Keratinocyte (primary cell): ENCODE results near the gene CHPF. TPM values are rescaled to one million over a fixed set of nuclear protein-coding genes. Genes with fewer than 3 reads are reported as not detected.

Experiments
- DNase-seq: peaks from one replicate; pipeline ENCODE4 v3.0.0-alpha.2; 2011; ENCODE audit warnings: low read depth, missing footprints, low spot score
- FAIRE-seq: peaks from 2 replicates; lab custom pipeline; 2011; peaks lifted over from hg19 to GRCh38; lab: Jason Lieb, UNC
- H2AFZ ChIP-seq: 2 replicates; pipeline ENCODE4 v1.6.0; 2012; ENCODE audit warnings: low read length, control low read depth, inconsistent platforms; ENCODE audit not compliant: control insufficient read depth
- H3K27ac ChIP-seq: 2 replicates; pipeline ENCODE4 v1.5.1; 2011; ENCODE audit warnings: low read length; ENCODE audit not compliant: control insufficient read depth, insufficient read depth
- H3K27me3 ChIP-seq: 3 replicates; pipeline ENCODE4 v1.6.0; 2011; ENCODE audit warnings: low read length; ENCODE audit not compliant: control insufficient read depth, insufficient read depth; ENCODE audit errors: extremely low read depth
- H3K36me3 ChIP-seq, 2 experiments: 2 replicates in 1 of 2; 3 replicates in 1 of 2; pipeline ENCODE4 v1.5.1; 2011; ENCODE audit warnings: low read length in 2 of 2, mild to moderate bottlenecking in 1 of 2; ENCODE audit not compliant: control insufficient read depth in 2 of 2, insufficient read depth in 2 of 2; ENCODE audit errors: extremely low read depth in 1 of 2
- H3K4me1 ChIP-seq: 3 replicates; pipeline ENCODE4 v1.5.1; 2011; ENCODE audit warnings: low read length; ENCODE audit not compliant: control insufficient read depth, insufficient read depth; ENCODE audit errors: extremely low read depth
- H3K4me2 ChIP-seq: 3 replicates; pipeline ENCODE4 v1.6.0; 2011; ENCODE audit warnings: low read depth, low read length; ENCODE audit not compliant: control insufficient read depth, insufficient read depth; ENCODE audit errors: extremely low read depth
- H3K4me3 ChIP-seq, 3 experiments: fragments of 200-600 bp in 1 of 3; sonication (generic) in 1 of 3; 2 replicates in 2 of 3; 3 replicates in 1 of 3; pipeline ENCODE4 v1.5.1; 2011 to 2016; ENCODE audit warnings: low read length in 3 of 3, mild to moderate bottlenecking in 3 of 3, control low read depth in 2 of 3, inconsistent platforms in 1 of 3, low read depth in 1 of 3, mixed read lengths in 1 of 3, mixed run types in 1 of 3, moderate library complexity in 1 of 3; ENCODE audit not compliant: control insufficient read depth in 2 of 3, insufficient read depth in 2 of 3; ENCODE audit errors: extremely low read depth in 1 of 3
- H3K79me2 ChIP-seq: 2 replicates; pipeline ENCODE4 v1.6.0; 2012; ENCODE audit warnings: low read length; ENCODE audit not compliant: control insufficient read depth, insufficient read depth
- H3K9ac ChIP-seq: 3 replicates; pipeline ENCODE4 v1.6.0; 2011; ENCODE audit warnings: low read length; ENCODE audit not compliant: control insufficient read depth, insufficient read depth; ENCODE audit errors: extremely low read depth
- H3K9me1 ChIP-seq: 3 replicates; pipeline ENCODE4 v1.6.0; 2011; ENCODE audit warnings: low read length; ENCODE audit not compliant: control insufficient read depth, insufficient read depth; ENCODE audit errors: extremely low read depth
- H3K9me3 ChIP-seq: 2 replicates; pipeline ENCODE4 v1.5.1; 2012; ENCODE audit warnings: low read depth, low read length; ENCODE audit not compliant: control insufficient read depth
- H4K20me1 ChIP-seq: 3 replicates; pipeline ENCODE4 v1.6.0; 2011; ENCODE audit warnings: low read length; ENCODE audit not compliant: control insufficient read depth, insufficient read depth; ENCODE audit errors: extremely low read depth
- EZH2 ChIP-seq: IDR thresholded peaks from one replicate; pipeline ENCODE4 v1.6.1; 2012; ENCODE audit warnings: inconsistent platforms, mild to moderate bottlenecking, low read length, moderate library complexity
- dilution Hi-C: fragments of 300-500 bp; cut with MboI; formaldehyde crosslinking; loops from one replicate; pipeline ENCODE4 v1.7.0; 2020; ENCODE audit warnings: low sequenced_read_pairs; ENCODE audit not compliant: extremely low pct_ligation_motif_present
- polyA plus RNA-seq, 5 experiments: library from polyadenylated mRNA; depleted of rRNA in 3 of 5; stranded (reverse) in 3 of 5; stranded (forward) in 1 of 5; unstranded in 1 of 5; fragments of >200 nt; gene quantifications; 1 replicate in 1 of 5; 2 replicates in 3 of 5; 3 replicates in 1 of 5; pipeline versions ENCODE4 v1.2.1 to v1.2.3, GENCODE V29; 2011 to 2012; ENCODE audit warnings: missing spikeins in 2 of 5, low read depth in 1 of 5, low replicate concordance in 1 of 5
- TF ChIP-seq, protein P1 (sequence below), 3 experiments: IDR thresholded peaks in 1 of 3; conservative IDR thresholded peaks in 1 of 3; optimal IDR thresholded peaks in 1 of 3; 2 replicates in 2 of 3; 3 replicates in 1 of 3; pipeline versions ENCODE3 to v1.5.1; 2011; ENCODE audit warnings: low read length in 3 of 3, mild to moderate bottlenecking in 3 of 3, moderate library complexity in 2 of 3, control low read depth in 1 of 3, inconsistent platforms in 1 of 3; ENCODE audit not compliant: insufficient read depth in 2 of 3; ENCODE audit errors: extremely low read depth in 1 of 3

Gene CHPF
- polyA plus RNA-seq, 1 donor (not counting 4 experiments of a cell fraction or from before 2014, with no cell fraction given) = 24.4 TPM

DNA sequence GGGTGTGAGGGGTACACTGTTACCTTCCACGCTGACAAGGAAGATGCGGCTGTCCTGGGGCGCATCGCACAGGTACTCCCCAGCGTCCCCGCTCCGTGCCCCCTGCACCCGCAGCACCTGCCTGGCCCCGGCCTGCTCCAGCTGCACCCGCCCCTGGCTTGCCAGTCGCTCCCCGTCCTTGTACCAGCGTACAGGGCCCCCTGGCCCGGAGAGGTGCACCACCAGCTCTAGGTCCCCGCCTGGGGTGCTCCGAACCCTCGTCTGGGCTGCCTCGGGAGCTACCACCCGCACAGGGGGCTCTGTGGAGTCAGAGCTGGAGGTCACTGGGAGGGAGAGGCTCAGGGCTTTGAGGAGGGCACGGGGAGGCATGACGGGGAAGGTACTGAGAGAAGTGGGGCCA lies 13.7 kb upstream of the CHPF start:
- Histone ChIP-seq H4K20me1 (no peaks in the 10 kb centered on the region), H3K4me3 (no peak overlapping the region), H3K9me1 (no peaks in the 10 kb centered on the region), H3K36me3 (no peaks in the 10 kb centered on the region), H3K9me3 (no peaks in the 10 kb centered on the region), H3K4me1 (no peaks in the 10 kb centered on the region), H3K27me3 (peaks cover 9% of the 10 kb centered on the region), H2AFZ (no peak overlapping the region), H3K79me2 (no peaks in the 10 kb centered on the region), H3K27ac (no peak overlapping the region), H3K9ac (no peak overlapping the region), H3K4me2 (no peak overlapping the region)
- dilution Hi-C loops = no loop called here
- DNase-seq (no peak), FAIRE-seq (no peak)
- no peak for TF ChIP-seq EZH2
- TF ChIP-seq, protein P1, sequence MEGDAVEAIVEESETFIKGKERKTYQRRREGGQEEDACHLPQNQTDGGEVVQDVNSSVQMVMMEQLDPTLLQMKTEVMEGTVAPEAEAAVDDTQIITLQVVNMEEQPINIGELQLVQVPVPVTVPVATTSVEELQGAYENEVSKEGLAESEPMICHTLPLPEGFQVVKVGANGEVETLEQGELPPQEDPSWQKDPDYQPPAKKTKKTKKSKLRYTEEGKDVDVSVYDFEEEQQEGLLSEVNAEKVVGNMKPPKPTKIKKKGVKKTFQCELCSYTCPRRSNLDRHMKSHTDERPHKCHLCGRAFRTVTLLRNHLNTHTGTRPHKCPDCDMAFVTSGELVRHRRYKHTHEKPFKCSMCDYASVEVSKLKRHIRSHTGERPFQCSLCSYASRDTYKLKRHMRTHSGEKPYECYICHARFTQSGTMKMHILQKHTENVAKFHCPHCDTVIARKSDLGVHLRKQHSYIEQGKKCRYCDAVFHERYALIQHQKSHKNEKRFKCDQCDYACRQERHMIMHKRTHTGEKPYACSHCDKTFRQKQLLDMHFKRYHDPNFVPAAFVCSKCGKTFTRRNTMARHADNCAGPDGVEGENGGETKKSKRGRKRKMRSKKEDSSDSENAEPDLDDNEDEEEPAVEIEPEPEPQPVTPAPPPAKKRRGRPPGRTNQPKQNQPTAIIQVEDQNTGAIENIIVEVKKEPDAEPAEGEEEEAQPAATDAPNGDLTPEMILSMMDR (optimal IDR thresholded peaks at IDR 0.05 in 1 of 3, IDR thresholded peaks at IDR 0.05 in 1 of 3, conservative IDR thresholded peaks at IDR 0.05 in 1 of 3; ENCODE audit: extremely low read depth in 1 of 3, insufficient read depth in 2 of 3, low read length in 3 of 3) = no peak

DNA sequence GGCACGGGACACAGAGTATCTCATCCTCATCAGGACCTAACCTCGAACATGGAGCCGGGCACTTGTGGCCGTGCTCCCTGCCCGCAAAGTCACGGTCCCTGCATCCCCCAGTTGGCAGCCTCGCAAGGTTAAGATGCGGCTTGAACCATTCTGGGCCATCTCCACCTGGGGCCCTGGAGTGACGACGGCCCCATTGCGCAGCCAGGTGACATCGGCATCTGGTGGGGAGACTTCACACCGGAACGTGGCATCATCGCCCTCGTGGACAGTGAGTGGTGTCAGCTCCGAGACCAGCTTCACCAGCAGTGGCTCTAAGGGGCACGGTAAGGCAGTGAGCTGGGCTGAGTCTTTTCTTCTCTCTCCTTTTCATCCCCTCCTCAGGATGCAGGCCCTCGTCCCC lies 12.8 kb upstream of the CHPF start:
- H3K9me3 ChIP-seq = no peaks in the 10 kb centered on the region
- H3K79me2 ChIP-seq = no peaks in the 10 kb centered on the region
- H3K9me1 ChIP-seq = no peaks in the 10 kb centered on the region
- H3K4me1 ChIP-seq = no peaks in the 10 kb centered on the region
- no peak overlapping the region for H3K4me2 ChIP-seq
- FAIRE-seq (no peak), DNase-seq (no peak)
- no peak overlapping the region for H3K9ac ChIP-seq
- no peak overlapping the region for H2AFZ ChIP-seq
- H3K27me3 ChIP-seq = peaks cover 9% of the 10 kb centered on the region
- dilution Hi-C loops = no loop called here
- TF ChIP-seq EZH2 = no peak
- TF ChIP-seq, protein P1 (optimal IDR thresholded peaks at IDR 0.05 in 1 of 3, IDR thresholded peaks at IDR 0.05 in 1 of 3, conservative IDR thresholded peaks at IDR 0.05 in 1 of 3; ENCODE audit: extremely low read depth in 1 of 3, insufficient read depth in 2 of 3, low read length in 3 of 3) = no peak
- H4K20me1 ChIP-seq = no peaks in the 10 kb centered on the region
- no peaks in the 10 kb centered on the region for H3K36me3 ChIP-seq
- no peak overlapping the region for H3K4me3 ChIP-seq
- no peak overlapping the region for H3K27ac ChIP-seq
